Measurements from ENCODE around the gene C2CD2. TPM values are rescaled to one million over a fixed set of nuclear protein-coding genes. Genes with fewer than 3 reads are reported as not detected.

C2CD2 gene
- total RNA-seq, 2 experiments from 2014 or later = 4.5 to 5.9 TPM

DNA sequence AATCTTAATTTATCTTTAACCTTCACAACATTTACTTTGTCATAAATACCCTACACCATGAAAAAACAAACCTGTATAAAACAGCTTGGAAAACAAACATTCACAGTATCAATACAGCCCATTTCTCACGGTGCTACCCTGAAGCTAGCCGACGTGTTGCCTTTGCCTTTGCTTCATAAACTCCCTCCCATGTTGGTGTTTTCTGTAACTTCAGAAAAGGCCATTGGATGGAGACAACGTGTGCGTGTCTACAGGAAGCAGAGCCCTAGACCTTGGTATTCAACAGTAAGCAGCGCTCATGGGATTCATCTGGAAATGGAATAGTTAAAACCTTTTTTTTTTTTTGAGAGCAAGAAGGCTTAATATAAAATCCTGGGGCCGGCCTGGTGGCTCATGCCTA lies 67.5 kb downstream of the C2CD2 start:
- no peak overlapping the region for H3K4me3 ChIP-seq (ENCODE audit: low read depth, low read length, poor library complexity, severe bottlenecking)
- no peaks in the 10 kb centered on the region for H3K36me3 ChIP-seq (ENCODE audit: insufficient read depth, low read length)
- no TSS peak for BruUV-seq (replicated peaks)
- TF ChIP-seq EZH2phosphoT487 (IDR thresholded peaks at IDR 0.05; ENCODE audit: borderline replicate concordance, low read depth, low read length) = no peak
- TF ChIP-seq, protein P1, sequence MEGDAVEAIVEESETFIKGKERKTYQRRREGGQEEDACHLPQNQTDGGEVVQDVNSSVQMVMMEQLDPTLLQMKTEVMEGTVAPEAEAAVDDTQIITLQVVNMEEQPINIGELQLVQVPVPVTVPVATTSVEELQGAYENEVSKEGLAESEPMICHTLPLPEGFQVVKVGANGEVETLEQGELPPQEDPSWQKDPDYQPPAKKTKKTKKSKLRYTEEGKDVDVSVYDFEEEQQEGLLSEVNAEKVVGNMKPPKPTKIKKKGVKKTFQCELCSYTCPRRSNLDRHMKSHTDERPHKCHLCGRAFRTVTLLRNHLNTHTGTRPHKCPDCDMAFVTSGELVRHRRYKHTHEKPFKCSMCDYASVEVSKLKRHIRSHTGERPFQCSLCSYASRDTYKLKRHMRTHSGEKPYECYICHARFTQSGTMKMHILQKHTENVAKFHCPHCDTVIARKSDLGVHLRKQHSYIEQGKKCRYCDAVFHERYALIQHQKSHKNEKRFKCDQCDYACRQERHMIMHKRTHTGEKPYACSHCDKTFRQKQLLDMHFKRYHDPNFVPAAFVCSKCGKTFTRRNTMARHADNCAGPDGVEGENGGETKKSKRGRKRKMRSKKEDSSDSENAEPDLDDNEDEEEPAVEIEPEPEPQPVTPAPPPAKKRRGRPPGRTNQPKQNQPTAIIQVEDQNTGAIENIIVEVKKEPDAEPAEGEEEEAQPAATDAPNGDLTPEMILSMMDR (conservative IDR thresholded peaks at IDR 0.05; ENCODE audit: low read length) = no peak
- no peaks in the 10 kb centered on the region for H3K9me3 ChIP-seq (ENCODE audit: low read length)
- H3K9me2 ChIP-seq (ENCODE audit: insufficient read depth, low read length) = no peaks in the 10 kb centered on the region
- intact Hi-C loops (cut with micrococcal nuclease; ENCODE audit: unreplicated experiment) = no loop called here
- ChIA-PET POLR2A (interaction anchor here (1.0 kb wide), 1 partner anchor 9 kb away, joined by 3 read pairs; no protein-coding TSS in a partner anchor), CTCF (ENCODE audit: unreplicated experiment) (interaction anchor here (0.6 to 0.8 kb wide), 2 partner anchors 39 to 231 kb away, joined by 3 read pairs; no protein-coding TSS in a partner anchor)
- no peak overlapping the region for H3K4me2 ChIP-seq (ENCODE audit: low read length)
- no peaks in the 10 kb centered on the region for H4K20me1 ChIP-seq (ENCODE audit: insufficient read depth, low read length)
- DNase-seq (ENCODE audit: low spot score) = peak; percentile 21
- H3K79me2 ChIP-seq (ENCODE audit: insufficient read depth, low read depth, low read length) = no peaks in the 10 kb centered on the region
- peaks cover 14% of the 10 kb centered on the region for H3K4me1 ChIP-seq (ENCODE audit: insufficient read depth, low read length, poor library complexity, severe bottlenecking)
- H3K27ac ChIP-seq (ENCODE audit: low read depth, low read length, poor library complexity, severe bottlenecking) = no peak overlapping the region
- peak overlapping the region; percentile 61; the same call in 1 of the 2 replicates for H2AFZ ChIP-seq (ENCODE audit: low read length)

- Histone ChIP-seq H3K9me2 (ENCODE audit: insufficient read depth, low read length) (no peaks in the 10 kb centered on the region), H2AFZ (ENCODE audit: low read length) (peak overlapping the region; percentile 61), H4K20me1 (ENCODE audit: insufficient read depth, low read length) (no peaks in the 10 kb centered on the region), H3K4me3 (ENCODE audit: low read depth, low read length, poor library complexity, severe bottlenecking) (no peak overlapping the region), H3K36me3 (ENCODE audit: insufficient read depth, low read length) (no peaks in the 10 kb centered on the region), H3K4me2 (ENCODE audit: low read length) (peak overlapping the region; percentile 8; the same call in 1 of the 2 replicates), H3K4me1 (ENCODE audit: insufficient read depth, low read length, poor library complexity, severe bottlenecking) (peaks cover 18% of the 10 kb centered on the region), H3K9me3 (ENCODE audit: low read length) (no peaks in the 10 kb centered on the region), H3K27ac (ENCODE audit: low read depth, low read length, poor library complexity, severe bottlenecking) (no peak overlapping the region), H3K79me2 (ENCODE audit: insufficient read depth, low read depth, low read length) (no peaks in the 10 kb centered on the region)
- no TSS peak for BruUV-seq (replicated peaks)
- peak; percentile 28 for DNase-seq (ENCODE audit: low spot score)
- intact Hi-C loops (cut with micrococcal nuclease; ENCODE audit: unreplicated experiment) = no loop called here
- ChIA-PET CTCF (ENCODE audit: unreplicated experiment) (interaction anchor here (0.6 to 0.8 kb wide), 2 partner anchors 40 to 231 kb away, joined by 3 read pairs; no protein-coding TSS in a partner anchor), POLR2A (interaction anchor here (1.0 kb wide), 1 partner anchor 10 kb away, joined by 3 read pairs; no protein-coding TSS in a partner anchor)
- no peak for TF ChIP-seq EZH2phosphoT487 (IDR thresholded peaks at IDR 0.05; ENCODE audit: borderline replicate concordance, low read depth, low read length)
- TF ChIP-seq, protein P1 (conservative IDR thresholded peaks at IDR 0.05; ENCODE audit: low read length) = 0 out of 2 replicates have a peak, but pooled peaks have one; percentile 30
Observed at GRCh38 chr21:41885341-41886024, 68.3 kb downstream of the C2CD2 start.
